Measurements from ENCODE around the gene MAST1. TPM values are rescaled to one million over a fixed set of nuclear protein-coding genes. Genes with fewer than 3 reads are reported as not detected.

Gene MAST1
- polyA plus RNA-seq, 2 of the 4 experiments (the other 2 are of a cell fraction) = 1.4 to 2.2 TPM

DNA sequence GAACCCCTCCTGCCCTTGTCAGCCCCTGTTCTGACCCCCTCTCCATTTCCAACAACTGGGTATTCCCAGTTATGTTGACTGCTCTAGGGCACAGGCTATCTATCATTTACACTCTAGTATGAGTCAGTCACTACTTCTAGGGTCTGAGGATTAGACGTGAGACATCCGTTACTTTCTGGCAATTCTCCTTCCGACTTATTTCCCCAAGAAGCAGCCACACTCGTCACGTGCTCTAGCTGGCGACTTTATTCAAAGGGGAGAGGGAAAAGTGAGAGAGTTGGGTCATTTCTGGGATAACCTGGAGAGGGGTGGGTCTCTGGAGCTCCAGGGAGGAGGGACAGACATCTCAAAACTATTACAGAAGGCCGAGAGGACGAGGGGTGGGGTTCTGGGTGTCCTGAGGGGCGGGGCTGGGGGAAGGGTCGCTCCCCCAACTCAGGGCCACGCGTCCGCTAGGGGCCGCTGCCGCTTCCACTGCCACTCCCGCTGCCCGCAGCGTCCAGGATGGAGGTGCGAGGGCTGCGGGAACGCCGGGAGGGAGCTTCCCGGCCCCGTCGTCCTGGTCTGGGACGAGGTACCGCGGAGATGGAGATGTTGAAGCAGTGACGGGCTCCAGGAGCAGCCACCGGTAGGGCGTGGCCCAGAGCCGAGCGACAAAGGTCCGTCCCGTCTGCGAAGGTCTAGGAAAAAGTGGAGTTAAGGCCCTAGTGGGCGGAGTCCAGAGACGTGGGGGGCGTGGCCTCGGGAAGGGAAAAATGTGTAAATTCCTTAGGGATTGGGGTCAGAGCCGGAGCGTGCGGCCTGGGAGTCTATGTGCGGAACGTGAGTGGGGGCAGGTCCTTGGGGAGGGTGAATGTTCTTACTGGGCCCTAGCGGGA, 12.8 kb upstream of the MAST1 start:
- Histone ChIP-seq H3K4me3 (peak overlapping the region; percentile 27; the same call in 2 of the 3 replicates), H3K4me1 (no peaks in the 10 kb centered on the region), H3K9me3 (0 out of 3 replicates have a peak, but pooled peaks cover 3% of the 10 kb centered on the region), H3K4me2 (peak overlapping the region; percentile 64), H3K27ac (no peak overlapping the region)
- no peak for FAIRE-seq
- CTCF ChIA-PET = interaction anchor here (0.6 to 7.2 kb wide), 17 partner anchors 9 to 76 kb away, joined by 3 to 36 read pairs (median 3); partner anchors contain the start of genes RNASEH2A and RTBDN
- POLR2A ChIA-PET = no interaction called here
- 30% methylated on average over 24 of the region's 46 CpGs for WGBS (ENCODE audit: missing lambda C conversion rate)
- TF ChIP-seq BHLHE40 (IDR thresholded peaks at IDR 0.05; ENCODE audit: low read depth, low read length) = no peak
- TF ChIP-seq, protein P1, sequence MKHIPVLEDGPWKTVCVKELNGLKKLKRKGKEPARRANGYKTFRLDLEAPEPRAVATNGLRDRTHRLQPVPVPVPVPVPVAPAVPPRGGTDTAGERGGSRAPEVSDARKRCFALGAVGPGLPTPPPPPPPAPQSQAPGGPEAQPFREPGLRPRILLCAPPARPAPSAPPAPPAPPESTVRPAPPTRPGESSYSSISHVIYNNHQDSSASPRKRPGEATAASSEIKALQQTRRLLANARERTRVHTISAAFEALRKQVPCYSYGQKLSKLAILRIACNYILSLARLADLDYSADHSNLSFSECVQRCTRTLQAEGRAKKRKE (CRISPR knock-in tag; IDR thresholded peaks at IDR 0.05; ENCODE audit: low read depth) = no peak
- TF ChIP-seq, protein P2, sequence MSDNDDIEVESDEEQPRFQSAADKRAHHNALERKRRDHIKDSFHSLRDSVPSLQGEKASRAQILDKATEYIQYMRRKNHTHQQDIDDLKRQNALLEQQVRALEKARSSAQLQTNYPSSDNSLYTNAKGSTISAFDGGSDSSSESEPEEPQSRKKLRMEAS (IDR thresholded peaks at IDR 0.05) = peak; percentile 81
- TF ChIP-seq ZNF302 (CRISPR knock-in tag; IDR thresholded peaks at IDR 0.05) = no peak
- no peak for TF ChIP-seq RAD21 (conservative IDR thresholded peaks at IDR 0.05 in 1 of 2, IDR thresholded peaks at IDR 0.05 in 1 of 2)
- no peak for TF ChIP-seq FOXS1 (CRISPR knock-in tag; IDR thresholded peaks at IDR 0.05)
- TF ChIP-seq, protein P3, sequence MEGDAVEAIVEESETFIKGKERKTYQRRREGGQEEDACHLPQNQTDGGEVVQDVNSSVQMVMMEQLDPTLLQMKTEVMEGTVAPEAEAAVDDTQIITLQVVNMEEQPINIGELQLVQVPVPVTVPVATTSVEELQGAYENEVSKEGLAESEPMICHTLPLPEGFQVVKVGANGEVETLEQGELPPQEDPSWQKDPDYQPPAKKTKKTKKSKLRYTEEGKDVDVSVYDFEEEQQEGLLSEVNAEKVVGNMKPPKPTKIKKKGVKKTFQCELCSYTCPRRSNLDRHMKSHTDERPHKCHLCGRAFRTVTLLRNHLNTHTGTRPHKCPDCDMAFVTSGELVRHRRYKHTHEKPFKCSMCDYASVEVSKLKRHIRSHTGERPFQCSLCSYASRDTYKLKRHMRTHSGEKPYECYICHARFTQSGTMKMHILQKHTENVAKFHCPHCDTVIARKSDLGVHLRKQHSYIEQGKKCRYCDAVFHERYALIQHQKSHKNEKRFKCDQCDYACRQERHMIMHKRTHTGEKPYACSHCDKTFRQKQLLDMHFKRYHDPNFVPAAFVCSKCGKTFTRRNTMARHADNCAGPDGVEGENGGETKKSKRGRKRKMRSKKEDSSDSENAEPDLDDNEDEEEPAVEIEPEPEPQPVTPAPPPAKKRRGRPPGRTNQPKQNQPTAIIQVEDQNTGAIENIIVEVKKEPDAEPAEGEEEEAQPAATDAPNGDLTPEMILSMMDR (IDR thresholded peaks at IDR 0.05) = peak; percentile 38
- TF ChIP-seq, protein P4, sequence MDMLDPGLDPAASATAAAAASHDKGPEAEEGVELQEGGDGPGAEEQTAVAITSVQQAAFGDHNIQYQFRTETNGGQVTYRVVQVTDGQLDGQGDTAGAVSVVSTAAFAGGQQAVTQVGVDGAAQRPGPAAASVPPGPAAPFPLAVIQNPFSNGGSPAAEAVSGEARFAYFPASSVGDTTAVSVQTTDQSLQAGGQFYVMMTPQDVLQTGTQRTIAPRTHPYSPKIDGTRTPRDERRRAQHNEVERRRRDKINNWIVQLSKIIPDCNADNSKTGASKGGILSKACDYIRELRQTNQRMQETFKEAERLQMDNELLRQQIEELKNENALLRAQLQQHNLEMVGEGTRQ (IDR thresholded peaks at IDR 0.05) = no peak
- TF ChIP-seq KDM5A (IDR thresholded peaks at IDR 0.05) = no peak
- no peak for TF ChIP-seq TFCP2L1 (CRISPR knock-in tag; IDR thresholded peaks at IDR 0.05)
- no peak for TF ChIP-seq PHF8 (IDR thresholded peaks at IDR 0.05; ENCODE audit: borderline replicate concordance, low read depth)
- no peak for TF ChIP-seq HOXB13 (CRISPR knock-in tag; IDR thresholded peaks at IDR 0.05; ENCODE audit: low read depth)
- TF ChIP-seq NR3C1 (IDR thresholded peaks at IDR 0.05) = no peak
- no peak for TF ChIP-seq TP53 (CRISPR knock-in tag; IDR thresholded peaks at IDR 0.05)
- TF ChIP-seq, protein P5, sequence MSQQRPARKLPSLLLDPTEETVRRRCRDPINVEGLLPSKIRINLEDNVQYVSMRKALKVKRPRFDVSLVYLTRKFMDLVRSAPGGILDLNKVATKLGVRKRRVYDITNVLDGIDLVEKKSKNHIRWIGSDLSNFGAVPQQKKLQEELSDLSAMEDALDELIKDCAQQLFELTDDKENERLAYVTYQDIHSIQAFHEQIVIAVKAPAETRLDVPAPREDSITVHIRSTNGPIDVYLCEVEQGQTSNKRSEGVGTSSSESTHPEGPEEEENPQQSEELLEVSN (IDR thresholded peaks at IDR 0.05; ENCODE audit: borderline replicate concordance, low read depth) = peak; percentile 90
- ATAC-seq = peak; percentile 72 to 86
- peak in 1 of 2 experiments; percentile 57 for DNase-seq (ENCODE audit: low read depth in 1 of 2, low spot score in 1 of 2)

DNA sequence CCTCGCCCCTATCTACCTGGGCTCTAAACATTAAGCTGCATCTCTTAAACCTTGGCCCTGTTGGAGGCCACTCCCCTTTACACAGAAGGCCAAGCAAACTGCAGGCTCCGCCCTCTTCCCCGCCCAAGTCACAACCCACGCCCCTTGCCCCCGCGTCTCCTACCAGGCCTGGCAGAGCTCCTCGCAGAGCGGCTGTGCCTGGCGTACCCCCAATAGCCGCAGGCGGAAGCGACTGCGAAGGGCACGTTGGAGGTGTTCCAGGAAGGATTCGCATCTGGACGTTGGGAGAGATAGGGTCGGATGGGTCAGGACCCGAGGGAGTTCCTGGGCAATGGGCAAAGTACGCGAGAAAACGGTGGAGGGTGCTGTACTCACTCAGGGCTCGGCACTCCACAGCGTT, 9.8 kb upstream of the MAST1 start:
- FAIRE-seq (no peak), DNase-seq (ENCODE audit: low read depth in 1 of 2, low spot score in 1 of 2) (no peak), ATAC-seq (peak in 1 of 2 experiments; percentile 65; a peak in 3 of 6 replicates)
- H3K4me2 ChIP-seq = peak overlapping the region; percentile 47
- CTCF ChIA-PET = interaction anchor here (0.6 to 7.2 kb wide), 4 partner anchors 9 to 32 kb away, joined by 4 to 36 read pairs (median 10); no protein-coding TSS in a partner anchor
- POLR2A ChIA-PET = no interaction called here
- no peaks in the 10 kb centered on the region for H3K9me3 ChIP-seq
- H3K4me1 ChIP-seq = peaks cover 8% of the 10 kb centered on the region
- 26% methylated on average over 20 of the region's 23 CpGs for WGBS (ENCODE audit: missing lambda C conversion rate)
- H3K4me3 ChIP-seq = no peak overlapping the region
- TF ChIP-seq, protein P6, sequence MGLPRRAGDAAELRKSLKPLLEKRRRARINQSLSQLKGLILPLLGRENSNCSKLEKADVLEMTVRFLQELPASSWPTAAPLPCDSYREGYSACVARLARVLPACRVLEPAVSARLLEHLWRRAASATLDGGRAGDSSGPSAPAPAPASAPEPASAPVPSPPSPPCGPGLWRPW (IDR thresholded peaks at IDR 0.05) = no peak
- TF ChIP-seq ZC3H11A (IDR thresholded peaks at IDR 0.05) (no peak), HOXB13 (CRISPR knock-in tag; IDR thresholded peaks at IDR 0.05; ENCODE audit: low read depth) (no peak), MAZ (IDR thresholded peaks at IDR 0.05; ENCODE audit: borderline replicate concordance, low read depth, low read length) (no peak), FOXS1 (CRISPR knock-in tag; IDR thresholded peaks at IDR 0.05) (no peak), HEYL (CRISPR knock-in tag; IDR thresholded peaks at IDR 0.05) (no peak), BHLHE40 (IDR thresholded peaks at IDR 0.05; ENCODE audit: low read depth, low read length) (no peak), HDAC2 (IDR thresholded peaks at IDR 0.05) (no peak)
- no peak overlapping the region for H3K27ac ChIP-seq

All from A549 (cell line).